ENCODE data around the gene DENND1A.
"Not testable (repeated sequence)": the region's sequence is repeated elsewhere in the genome, so short reads cannot be mapped to it uniquely, and the experiment has no call there.

Gene DENND1A

GRCh38 chr9:123398938-123399337, 531.0 kb downstream of the DENND1A start:
- not testable (repeated sequence) for DNase-seq

GRCh38 chr9:123397975-123398374, 532.0 kb downstream of the DENND1A start:
- no peak for DNase-seq

- no peak for DNase-seq
Measured at GRCh38 chr9:123395689-123396511, 534.0 kb downstream of the DENND1A start.

- no peak for DNase-seq
Measured at GRCh38 chr9:123395276-123395688, 534.6 kb downstream of the DENND1A start.

GRCh38 chr9:123394291-123395235, 535.4 kb downstream of the DENND1A start:
- no peak for DNase-seq

- DNase-seq: no peak
Measured at GRCh38 chr9:123392802-123393201, 537.1 kb downstream of the DENND1A start.

GRCh38 chr9:123391946-123392345, 538.0 kb downstream of the DENND1A start:
- no peak for DNase-seq

- DNase-seq: no peak
Measured at GRCh38 chr9:123391233-123391632, 538.7 kb downstream of the DENND1A start.

- no peak for DNase-seq
Measured at GRCh38 chr9:123390337-123391135, 539.4 kb downstream of the DENND1A start.

GRCh38 chr9:123389698-123390097, 540.2 kb downstream of the DENND1A start:
- no peak for DNase-seq

- DNase-seq: no peak
Measured at GRCh38 chr9:123389070-123389469, 540.9 kb downstream of the DENND1A start.

GRCh38 chr9:123387686-123388085, 542.2 kb downstream of the DENND1A start:
- DNase-seq: no peak

GRCh38 chr9:123383512-123384170, 546.3 kb downstream of the DENND1A start:
- no peak for DNase-seq

- DNase-seq: no peak
Measured at GRCh38 chr9:123382653-123383511, 547.0 kb downstream of the DENND1A start.

- DNase-seq: no peak
Measured at GRCh38 chr9:123380852-123381705, 548.8 kb downstream of the DENND1A start.

- DNase-seq: no peak
Measured at GRCh38 chr9:123378956-123379660, 550.8 kb downstream of the DENND1A start.

- DNase-seq: no peak
Measured at GRCh38 chr9:123378025-123378424, 551.9 kb downstream of the DENND1A start.

GRCh38 chr9:123377211-123377971, 552.5 kb downstream of the DENND1A start:
- DNase-seq: no peak
